Gastrocnemius medialis (tissue), 4 donors: Measurements from ENCODE around the gene COMMD3.

Source experiments
- CTCF ChIP-seq, 5 experiments: fragments of 450-650 bp in 3 of 5; fragments of 200-600 bp in 2 of 5; sonication (generic) in 2 of 5; IDR thresholded peaks in 4 of 5; conservative IDR thresholded peaks in 1 of 5; 1 replicate in 4 of 5; 2 replicates in 1 of 5; pipeline ENCODE4 v1.5.1; 2016 to 2019; ENCODE audit warnings: antibody characterized with exemption in 5 of 5, mild to moderate bottlenecking in 3 of 5, moderate library complexity in 3 of 5
- POLR2A ChIP-seq, 2 donors: fragments of 450-650 bp; IDR thresholded peaks; one replicate each; pipeline ENCODE4 v1.6.1; 2017; ENCODE audit warnings: antibody characterized with exemption in 2 of 2, mild to moderate bottlenecking in 2 of 2, moderate library complexity in 2 of 2

- TF ChIP-seq CTCF (IDR thresholded peaks at IDR 0.05 in 4 of 5, conservative IDR thresholded peaks at IDR 0.05 in 1 of 5) (no peak), POLR2A (IDR thresholded peaks at IDR 0.05) (no peak)
These were observed 25.2 kb downstream of the COMMD3 start for GRCh38 chr10:22341190-22341925.
